ENCODE results near the gene SYF2. TPM values are rescaled to one million over a fixed set of nuclear protein-coding genes. Genes with fewer than 3 reads are reported as not detected.

Gene SYF2
- total RNA-seq, 1 experiment from 2014 or later = 35.3 TPM

DNA sequence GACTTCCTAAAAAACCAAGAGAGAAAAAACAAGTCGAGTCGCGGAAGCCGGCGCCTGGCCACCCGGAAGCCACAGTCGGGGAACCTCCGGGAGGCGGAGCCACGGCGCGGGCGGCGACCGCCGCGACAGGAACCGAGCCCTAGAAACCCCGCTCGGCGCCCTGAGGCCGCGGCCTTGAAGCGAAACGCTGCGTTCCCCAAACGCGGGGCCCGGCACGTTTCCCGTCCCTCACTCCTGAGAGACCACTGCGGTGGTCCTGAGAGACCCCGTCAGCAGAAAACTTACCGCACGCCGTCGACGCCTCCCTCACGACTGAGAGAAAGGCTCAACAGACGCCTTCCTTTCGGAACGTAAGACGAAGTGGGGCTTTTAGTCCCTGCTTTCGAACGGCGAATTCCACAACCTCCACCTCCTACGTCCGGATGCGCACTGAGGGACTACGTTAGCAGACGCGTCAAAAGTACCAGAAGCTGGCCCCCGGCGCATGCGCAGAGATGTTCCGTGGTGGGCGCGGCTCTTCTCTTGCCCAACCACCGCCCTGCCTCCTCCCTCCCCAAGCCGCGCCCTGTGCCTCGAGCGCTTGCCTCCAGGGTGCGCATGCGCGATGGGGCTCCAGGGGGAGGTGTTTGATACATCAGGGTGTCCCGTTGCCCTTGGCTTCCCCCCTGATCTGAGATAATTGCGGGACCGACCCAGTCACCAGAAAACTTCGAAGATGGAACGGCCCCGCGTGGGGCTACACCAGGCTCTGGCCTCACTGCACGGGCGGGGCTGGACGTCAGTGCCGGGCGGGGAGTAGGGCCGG, 14.9 kb upstream of the SYF2 start, which contains the start of gene RSRP1:
Gene RSRP1 (minus strand): TSS at position 431 of the 805 bp plus-strand sequence. CDS start 491 bp downstream, outside the sequence.
- peak; percentile 91 for ATAC-seq
- Mint-ChIP-seq H3K27me3 (ENCODE audit: low read depth) (no peaks in the 10 kb centered on the region), H3K36me3 (peaks cover 43% of the 10 kb centered on the region), H3K27ac (peak within 1 kb of the TSS; percentile 96), H3K9me3 (no peaks in the 10 kb centered on the region), H3K4me3 (peak within 1 kb of the TSS; percentile 97), H3K4me1 (peaks cover 22% of the 10 kb centered on the region)
- ChIA-PET CTCF (interaction anchor here (0.6 to 1.7 kb wide), 5 partner anchors 8 to 207 kb away, joined by 3 to 11 read pairs (median 6); partner anchors contain the start of gene SYF2), POLR2A (interaction anchor here (0.7 to 2.2 kb wide), 4 partner anchors 8 to 15 kb away, joined by 3 to 21 read pairs (median 4); partner anchors contain the start of gene SYF2)
- DNase-seq (ENCODE audit: low spot score) = peak; percentile 99
- TF ChIP-seq, protein P1, sequence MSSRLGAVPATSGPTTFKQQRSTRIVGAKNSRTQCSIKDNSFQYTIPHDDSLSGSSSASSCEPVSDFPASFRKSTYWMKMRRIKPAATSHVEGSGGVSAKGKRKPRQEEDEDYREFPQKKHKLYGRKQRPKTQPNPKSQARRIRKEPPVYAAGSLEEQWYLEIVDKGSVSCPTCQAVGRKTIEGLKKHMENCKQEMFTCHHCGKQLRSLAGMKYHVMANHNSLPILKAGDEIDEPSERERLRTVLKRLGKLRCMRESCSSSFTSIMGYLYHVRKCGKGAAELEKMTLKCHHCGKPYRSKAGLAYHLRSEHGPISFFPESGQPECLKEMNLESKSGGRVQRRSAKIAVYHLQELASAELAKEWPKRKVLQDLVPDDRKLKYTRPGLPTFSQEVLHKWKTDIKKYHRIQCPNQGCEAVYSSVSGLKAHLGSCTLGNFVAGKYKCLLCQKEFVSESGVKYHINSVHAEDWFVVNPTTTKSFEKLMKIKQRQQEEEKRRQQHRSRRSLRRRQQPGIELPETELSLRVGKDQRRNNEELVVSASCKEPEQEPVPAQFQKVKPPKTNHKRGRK (CRISPR knock-in tag; IDR thresholded peaks at IDR 0.05; ENCODE audit: borderline replicate concordance) = no peak
- TF ChIP-seq, protein P2, sequence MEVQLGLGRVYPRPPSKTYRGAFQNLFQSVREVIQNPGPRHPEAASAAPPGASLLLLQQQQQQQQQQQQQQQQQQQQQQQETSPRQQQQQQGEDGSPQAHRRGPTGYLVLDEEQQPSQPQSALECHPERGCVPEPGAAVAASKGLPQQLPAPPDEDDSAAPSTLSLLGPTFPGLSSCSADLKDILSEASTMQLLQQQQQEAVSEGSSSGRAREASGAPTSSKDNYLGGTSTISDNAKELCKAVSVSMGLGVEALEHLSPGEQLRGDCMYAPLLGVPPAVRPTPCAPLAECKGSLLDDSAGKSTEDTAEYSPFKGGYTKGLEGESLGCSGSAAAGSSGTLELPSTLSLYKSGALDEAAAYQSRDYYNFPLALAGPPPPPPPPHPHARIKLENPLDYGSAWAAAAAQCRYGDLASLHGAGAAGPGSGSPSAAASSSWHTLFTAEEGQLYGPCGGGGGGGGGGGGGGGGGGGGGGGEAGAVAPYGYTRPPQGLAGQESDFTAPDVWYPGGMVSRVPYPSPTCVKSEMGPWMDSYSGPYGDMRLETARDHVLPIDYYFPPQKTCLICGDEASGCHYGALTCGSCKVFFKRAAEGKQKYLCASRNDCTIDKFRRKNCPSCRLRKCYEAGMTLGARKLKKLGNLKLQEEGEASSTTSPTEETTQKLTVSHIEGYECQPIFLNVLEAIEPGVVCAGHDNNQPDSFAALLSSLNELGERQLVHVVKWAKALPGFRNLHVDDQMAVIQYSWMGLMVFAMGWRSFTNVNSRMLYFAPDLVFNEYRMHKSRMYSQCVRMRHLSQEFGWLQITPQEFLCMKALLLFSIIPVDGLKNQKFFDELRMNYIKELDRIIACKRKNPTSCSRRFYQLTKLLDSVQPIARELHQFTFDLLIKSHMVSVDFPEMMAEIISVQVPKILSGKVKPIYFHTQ (CRISPR knock-in tag; IDR thresholded peaks at IDR 0.05) = no peak
- TF ChIP-seq ZNF121 (CRISPR knock-in tag; IDR thresholded peaks at IDR 0.05) = no peak
- no peak for TF ChIP-seq CBFB (CRISPR knock-in tag; IDR thresholded peaks at IDR 0.05; ENCODE audit: low read depth)
- TF ChIP-seq, protein P3, sequence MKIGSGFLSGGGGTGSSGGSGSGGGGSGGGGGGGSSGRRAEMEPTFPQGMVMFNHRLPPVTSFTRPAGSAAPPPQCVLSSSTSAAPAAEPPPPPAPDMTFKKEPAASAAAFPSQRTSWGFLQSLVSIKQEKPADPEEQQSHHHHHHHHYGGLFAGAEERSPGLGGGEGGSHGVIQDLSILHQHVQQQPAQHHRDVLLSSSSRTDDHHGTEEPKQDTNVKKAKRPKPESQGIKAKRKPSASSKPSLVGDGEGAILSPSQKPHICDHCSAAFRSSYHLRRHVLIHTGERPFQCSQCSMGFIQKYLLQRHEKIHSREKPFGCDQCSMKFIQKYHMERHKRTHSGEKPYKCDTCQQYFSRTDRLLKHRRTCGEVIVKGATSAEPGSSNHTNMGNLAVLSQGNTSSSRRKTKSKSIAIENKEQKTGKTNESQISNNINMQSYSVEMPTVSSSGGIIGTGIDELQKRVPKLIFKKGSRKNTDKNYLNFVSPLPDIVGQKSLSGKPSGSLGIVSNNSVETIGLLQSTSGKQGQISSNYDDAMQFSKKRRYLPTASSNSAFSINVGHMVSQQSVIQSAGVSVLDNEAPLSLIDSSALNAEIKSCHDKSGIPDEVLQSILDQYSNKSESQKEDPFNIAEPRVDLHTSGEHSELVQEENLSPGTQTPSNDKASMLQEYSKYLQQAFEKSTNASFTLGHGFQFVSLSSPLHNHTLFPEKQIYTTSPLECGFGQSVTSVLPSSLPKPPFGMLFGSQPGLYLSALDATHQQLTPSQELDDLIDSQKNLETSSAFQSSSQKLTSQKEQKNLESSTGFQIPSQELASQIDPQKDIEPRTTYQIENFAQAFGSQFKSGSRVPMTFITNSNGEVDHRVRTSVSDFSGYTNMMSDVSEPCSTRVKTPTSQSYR (CRISPR knock-in tag; IDR thresholded peaks at IDR 0.05) = peak; percentile 81; the same call in 1 of the 2 replicates
- no peak for TF ChIP-seq EMX1 (CRISPR knock-in tag; IDR thresholded peaks at IDR 0.05)
- TF ChIP-seq RORB (CRISPR knock-in tag; IDR thresholded peaks at IDR 0.05) = peak; percentile 36; the same call in 1 of the 2 replicates
- no peak for TF ChIP-seq ZNF317 (CRISPR knock-in tag; IDR thresholded peaks at IDR 0.05; ENCODE audit: borderline replicate concordance, low read depth)
- TF ChIP-seq ETV6 (CRISPR knock-in tag; IDR thresholded peaks at IDR 0.05) = peak; percentile 34; the same call in 1 of the 2 replicates
- TF ChIP-seq NFATC4 (CRISPR knock-in tag; IDR thresholded peaks at IDR 0.05) = 0 out of 2 replicates have a peak, but pooled peaks have one; percentile 65
- TF ChIP-seq, protein P4, sequence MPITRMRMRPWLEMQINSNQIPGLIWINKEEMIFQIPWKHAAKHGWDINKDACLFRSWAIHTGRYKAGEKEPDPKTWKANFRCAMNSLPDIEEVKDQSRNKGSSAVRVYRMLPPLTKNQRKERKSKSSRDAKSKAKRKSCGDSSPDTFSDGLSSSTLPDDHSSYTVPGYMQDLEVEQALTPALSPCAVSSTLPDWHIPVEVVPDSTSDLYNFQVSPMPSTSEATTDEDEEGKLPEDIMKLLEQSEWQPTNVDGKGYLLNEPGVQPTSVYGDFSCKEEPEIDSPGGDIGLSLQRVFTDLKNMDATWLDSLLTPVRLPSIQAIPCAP (CRISPR knock-in tag; IDR thresholded peaks at IDR 0.05) = no peak
- TF ChIP-seq NFYB (CRISPR knock-in tag; conservative IDR thresholded peaks at IDR 0.05; ENCODE audit: low read depth) = 0 out of 2 replicates have a peak, but pooled peaks have one; percentile 20
- TF ChIP-seq GRHL2 (CRISPR knock-in tag; IDR thresholded peaks at IDR 0.05; ENCODE audit: insufficient replicate concordance, severe bottlenecking) = no peak
- TF ChIP-seq, protein P5, sequence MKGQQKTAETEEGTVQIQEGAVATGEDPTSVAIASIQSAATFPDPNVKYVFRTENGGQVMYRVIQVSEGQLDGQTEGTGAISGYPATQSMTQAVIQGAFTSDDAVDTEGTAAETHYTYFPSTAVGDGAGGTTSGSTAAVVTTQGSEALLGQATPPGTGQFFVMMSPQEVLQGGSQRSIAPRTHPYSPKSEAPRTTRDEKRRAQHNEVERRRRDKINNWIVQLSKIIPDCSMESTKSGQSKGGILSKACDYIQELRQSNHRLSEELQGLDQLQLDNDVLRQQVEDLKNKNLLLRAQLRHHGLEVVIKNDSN (CRISPR knock-in tag; IDR thresholded peaks at IDR 0.05) = peak; percentile 27; the same call in 1 of the 2 replicates
- TF ChIP-seq PRRX2 (CRISPR knock-in tag; IDR thresholded peaks at IDR 0.05) = 0 out of 2 replicates have a peak, but pooled peaks have one; percentile 28
- peak; percentile 59 for TF ChIP-seq FOXK1 (CRISPR knock-in tag; IDR thresholded peaks at IDR 0.05)
- TF ChIP-seq, protein P6, sequence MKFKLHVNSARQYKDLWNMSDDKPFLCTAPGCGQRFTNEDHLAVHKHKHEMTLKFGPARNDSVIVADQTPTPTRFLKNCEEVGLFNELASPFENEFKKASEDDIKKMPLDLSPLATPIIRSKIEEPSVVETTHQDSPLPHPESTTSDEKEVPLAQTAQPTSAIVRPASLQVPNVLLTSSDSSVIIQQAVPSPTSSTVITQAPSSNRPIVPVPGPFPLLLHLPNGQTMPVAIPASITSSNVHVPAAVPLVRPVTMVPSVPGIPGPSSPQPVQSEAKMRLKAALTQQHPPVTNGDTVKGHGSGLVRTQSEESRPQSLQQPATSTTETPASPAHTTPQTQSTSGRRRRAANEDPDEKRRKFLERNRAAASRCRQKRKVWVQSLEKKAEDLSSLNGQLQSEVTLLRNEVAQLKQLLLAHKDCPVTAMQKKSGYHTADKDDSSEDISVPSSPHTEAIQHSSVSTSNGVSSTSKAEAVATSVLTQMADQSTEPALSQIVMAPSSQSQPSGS (CRISPR knock-in tag; IDR thresholded peaks at IDR 0.05; ENCODE audit: borderline replicate concordance, low read depth) = no peak
- no peak for TF ChIP-seq ZNF423 (CRISPR knock-in tag; IDR thresholded peaks at IDR 0.05)
- TF ChIP-seq, protein P7, sequence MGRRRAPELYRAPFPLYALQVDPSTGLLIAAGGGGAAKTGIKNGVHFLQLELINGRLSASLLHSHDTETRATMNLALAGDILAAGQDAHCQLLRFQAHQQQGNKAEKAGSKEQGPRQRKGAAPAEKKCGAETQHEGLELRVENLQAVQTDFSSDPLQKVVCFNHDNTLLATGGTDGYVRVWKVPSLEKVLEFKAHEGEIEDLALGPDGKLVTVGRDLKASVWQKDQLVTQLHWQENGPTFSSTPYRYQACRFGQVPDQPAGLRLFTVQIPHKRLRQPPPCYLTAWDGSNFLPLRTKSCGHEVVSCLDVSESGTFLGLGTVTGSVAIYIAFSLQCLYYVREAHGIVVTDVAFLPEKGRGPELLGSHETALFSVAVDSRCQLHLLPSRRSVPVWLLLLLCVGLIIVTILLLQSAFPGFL (CRISPR knock-in tag; IDR thresholded peaks at IDR 0.05; ENCODE audit: borderline replicate concordance) = no peak
- TF ChIP-seq, protein P8, sequence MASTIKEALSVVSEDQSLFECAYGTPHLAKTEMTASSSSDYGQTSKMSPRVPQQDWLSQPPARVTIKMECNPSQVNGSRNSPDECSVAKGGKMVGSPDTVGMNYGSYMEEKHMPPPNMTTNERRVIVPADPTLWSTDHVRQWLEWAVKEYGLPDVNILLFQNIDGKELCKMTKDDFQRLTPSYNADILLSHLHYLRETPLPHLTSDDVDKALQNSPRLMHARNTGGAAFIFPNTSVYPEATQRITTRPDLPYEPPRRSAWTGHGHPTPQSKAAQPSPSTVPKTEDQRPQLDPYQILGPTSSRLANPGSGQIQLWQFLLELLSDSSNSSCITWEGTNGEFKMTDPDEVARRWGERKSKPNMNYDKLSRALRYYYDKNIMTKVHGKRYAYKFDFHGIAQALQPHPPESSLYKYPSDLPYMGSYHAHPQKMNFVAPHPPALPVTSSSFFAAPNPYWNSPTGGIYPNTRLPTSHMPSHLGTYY (CRISPR knock-in tag; IDR thresholded peaks at IDR 0.05) = no peak

All from WTC11 (cell line).